ENCODE measurements around the gene SGSH. TPM values are rescaled to one million over a fixed set of nuclear protein-coding genes. Genes with fewer than 3 reads are reported as not detected.

The SGSH gene
- total RNA-seq, 1 donor from 2014 or later: 12.4 TPM

- intact Hi-C loops (cut with DNase I): no loop called here
- DNase-seq (ENCODE audit: missing footprints) (no peak), ATAC-seq (no peak)
Measured at GRCh38 chr17:80176757-80177156, 43.4 kb downstream of the SGSH start.

- DNase-seq (ENCODE audit: missing footprints) (no peak), ATAC-seq (no peak)
- intact Hi-C loops (cut with DNase I): no loop called here
Measured at GRCh38 chr17:80173916-80174315, 46.2 kb downstream of the SGSH start.

GRCh38 chr17:80173126-80173525, 47.0 kb downstream of the SGSH start:
- no peak for DNase-seq (ENCODE audit: missing footprints)
- intact Hi-C loops (cut with DNase I): no loop called here
- no peak for ATAC-seq

- no peak for ATAC-seq
- no peak for DNase-seq (ENCODE audit: missing footprints)
- intact Hi-C loops (cut with DNase I): no loop called here
Measured at GRCh38 chr17:80171681-80172080, 48.5 kb downstream of the SGSH start.

- DNase-seq (ENCODE audit: missing footprints) (no peak), ATAC-seq (no peak)
- intact Hi-C loops (cut with DNase I): no loop called here
Measured at GRCh38 chr17:80169784-80170500, 50.2 kb downstream of the SGSH start, which contains the start of gene CARD14. Gene CARD14 (plus strand): TSS chr17:80170030. CDS start chr17:80181439, 11,409 bp downstream.

- DNase-seq (ENCODE audit: missing footprints) (no peak), ATAC-seq (no peak)
- intact Hi-C loops (cut with DNase I): no loop called here
Measured at GRCh38 chr17:80169107-80169506, 51.0 kb downstream of the SGSH start.

- intact Hi-C loops (cut with DNase I): no loop called here
- ATAC-seq: no peak
- no peak for DNase-seq (ENCODE audit: missing footprints)
Measured at GRCh38 chr17:80168371-80168770, 51.8 kb downstream of the SGSH start.

GRCh38 chr17:80166446-80166845, 53.7 kb downstream of the SGSH start:
- DNase-seq (ENCODE audit: missing footprints) (no peak), ATAC-seq (no peak)
- intact Hi-C loops (cut with DNase I): no loop called here

GRCh38 chr17:80164185-80164584, 55.9 kb downstream of the SGSH start:
- no peak for ATAC-seq
- no peak for DNase-seq (ENCODE audit: missing footprints)
- intact Hi-C loops (cut with DNase I): no loop called here

- intact Hi-C loops (cut with DNase I): no loop called here
- ATAC-seq (no peak), DNase-seq (ENCODE audit: missing footprints) (no peak)
Measured at GRCh38 chr17:80163336-80163735, 56.8 kb downstream of the SGSH start.

GRCh38 chr17:80160536-80160935, 59.6 kb downstream of the SGSH start:
- ATAC-seq: no peak
- intact Hi-C loops (cut with DNase I): no loop called here
- no peak for DNase-seq (ENCODE audit: missing footprints)

Other genes starting within 250 kb of the SGSH start
- gene TBC1D16, start 184.5 kb downstream of the SGSH start, total RNA-seq: 16.3 TPM
- 5.4 TPM for gene CCDC40, start 183.7 kb downstream of the SGSH start, total RNA-seq
- gene GAA, start 118.8 kb downstream of the SGSH start, total RNA-seq: 46.0 TPM
- gene EIF4A3, start 73.2 kb downstream of the SGSH start, total RNA-seq: 31.3 TPM
- not detected for gene CARD14, start 50.3 kb downstream of the SGSH start, total RNA-seq
- 3.9 TPM for gene SLC26A11, start 94 bp upstream of the SGSH start, total RNA-seq
- gene RNF213, start 40.5 kb upstream of the SGSH start, total RNA-seq: 28.6 TPM
- 10.7 TPM for gene ENDOV, start 194.8 kb upstream of the SGSH start, total RNA-seq

Data from Right ventricle myocardium inferior (tissue), 1 donor.